GM12874 (cell line): ENCODE data around the gene REXO5.

ENCODE experiments used
- CTCF ChIP-seq: IDR thresholded peaks from 2 replicates; pipeline ENCODE4 v1.5.1; 2011; ENCODE audit warnings: low read depth, mild to moderate bottlenecking, control low read depth, low read length, moderate library complexity; ENCODE audit not compliant: insufficient read depth

The REXO5 gene

GRCh38 chr16:20889625-20890275 lies 83.4 kb downstream of the REXO5 start:
- no peak for TF ChIP-seq CTCF

- TF ChIP-seq CTCF = no peak
Observed at GRCh38 chr16:20894388-20894787, 88.1 kb downstream of the REXO5 start.

GRCh38 chr16:20897253-20897897 lies 91.0 kb downstream of the REXO5 start:
- TF ChIP-seq CTCF = no peak

GRCh38 chr16:20897922-20898321 lies 91.6 kb downstream of the REXO5 start:
- TF ChIP-seq CTCF = no peak

GRCh38 chr16:20899071-20899470 lies 92.7 kb downstream of the REXO5 start:
- no peak for TF ChIP-seq CTCF
